A549 (cell line): Measurements from ENCODE around the gene RPL7A. TPM values are rescaled to one million over a fixed set of nuclear protein-coding genes. Genes with fewer than 3 reads are reported as not detected.
A peak's percentile ranks its signal among the peaks of the same experiment; 100 is the strongest.

Source experiments
- ATAC-seq, 2 experiments: fragments of 200-7000 bp in 1 of 2; fragments of >200 bp in 1 of 2; cut with Nextera tagmentation in 1 of 2; cut with Tn5 transposase in 1 of 2; 3 replicates each; pipeline versions ENCODE4 v1.8.0 to v1.9.1; 2018 to 2020; ENCODE audit warnings: mild to moderate bottlenecking in 1 of 2, moderate library complexity in 1 of 2
- CTCF ChIA-PET: fragments of 300-600 bp; sonication (Branson Sonifier 250); formaldehyde crosslinking; extraction: SDS; loops from one replicate; lab custom pipeline; 2021; ENCODE audit warnings: antibody characterized with exemption, inconsistent platforms; lab: Yijun Ruan, JAX
- POLR2A ChIA-PET: fragments of 350-600 bp; formaldehyde crosslinking; extraction: SDS; loops from one replicate; lab custom pipeline; 2021; ENCODE audit warnings: antibody characterized with exemption, inconsistent platforms; lab: Yijun Ruan, JAX
- DNase-seq, 2 experiments: peaks; one replicate each; pipeline versions ENCODE4 v3.0.0 to v3.0.0-alpha.2; 2011 to 2016; ENCODE audit warnings: low read depth in 1 of 2, low spot score in 1 of 2
- FAIRE-seq: peaks from 2 replicates; lab custom pipeline; 2011; peaks lifted over from hg19 to GRCh38; lab: Jason Lieb, UNC
- H3K27ac ChIP-seq, 2 experiments: fragments of >200 bp; sonication (Bioruptor Twin); formaldehyde crosslinking; 3 replicates each; pipeline ENCODE4 v1.5.1; 2016 to 2017
- H3K4me1 ChIP-seq: fragments of >200 bp; sonication (Bioruptor Twin); formaldehyde crosslinking; 3 replicates; pipeline ENCODE4 v1.6.1; 2016
- H3K4me2 ChIP-seq: fragments of >200 bp; sonication (Bioruptor Twin); formaldehyde crosslinking; 3 replicates; pipeline ENCODE4 v1.6.1; 2016
- H3K4me3 ChIP-seq: fragments of >200 bp; sonication (Bioruptor Twin); formaldehyde crosslinking; 3 replicates; pipeline ENCODE4 v1.5.1; 2016
- H3K9me3 ChIP-seq: fragments of >200 bp; sonication (Bioruptor Twin); formaldehyde crosslinking; 3 replicates; pipeline ENCODE4 v1.6.1; 2016
- ATOH8 ChIP-seq: fragments of 250-450 bp; sonication (Bioruptor Pico); IDR thresholded peaks from 2 replicates; pipeline ENCODE4 v1.5.0; 2020; ENCODE audit warnings: low read depth, mild to moderate bottlenecking, moderate library complexity
- BCL3 ChIP-seq: fragments of >200 bp; sonication (Bioruptor Twin); formaldehyde crosslinking; IDR thresholded peaks from 3 replicates; pipeline ENCODE4 v1.6.1; 2016
- CTCF ChIP-seq: fragments of >200 bp; sonication (Bioruptor Twin); formaldehyde crosslinking; IDR thresholded peaks from 3 replicates; pipeline ENCODE4 v1.5.1; 2016
- EHF ChIP-seq: fragments of 250-450 bp; sonication (Bioruptor Pico); IDR thresholded peaks from 2 replicates; pipeline ENCODE4 v1.5.0; 2020; ENCODE audit warnings: mild to moderate bottlenecking
- FOSB ChIP-seq: fragments of 250-450 bp; sonication (Bioruptor Pico); IDR thresholded peaks from 2 replicates; pipeline ENCODE4 v1.5.0; 2020; ENCODE audit warnings: mild to moderate bottlenecking, moderate library complexity
- GATA3 ChIP-seq: IDR thresholded peaks from 2 replicates; pipeline ENCODE4 v1.6.1; 2012; ENCODE audit warnings: borderline replicate concordance
- HOXA7 ChIP-seq: fragments of 250-450 bp; sonication (Bioruptor Pico); IDR thresholded peaks from 2 replicates; pipeline ENCODE4 v1.5.0; 2020; ENCODE audit warnings: mild to moderate bottlenecking, moderate library complexity
- JUN ChIP-seq, 2 experiments: fragments of >200 bp; sonication (Bioruptor Twin); formaldehyde crosslinking; IDR thresholded peaks; 2 replicates in 1 of 2; 3 replicates in 1 of 2; pipeline ENCODE4 v1.6.1; 2016 to 2017
- MAX ChIP-seq: IDR thresholded peaks from 2 replicates; pipeline ENCODE4 v1.6.1; 2012
- PBX3 ChIP-seq: IDR thresholded peaks from 2 replicates; pipeline ENCODE4 v1.6.1; 2012
- PHF8 ChIP-seq: fragments of 200-600 bp; sonication (generic); IDR thresholded peaks from 2 replicates; pipeline ENCODE4 v1.6.1; 2016; ENCODE audit warnings: low read depth, mild to moderate bottlenecking, antibody characterized with exemption, moderate library complexity, borderline replicate concordance
- RARB ChIP-seq: fragments of 250-450 bp; sonication (Bioruptor Pico); IDR thresholded peaks from 2 replicates; pipeline ENCODE4 v1.8.0; 2021; ENCODE audit warnings: mild to moderate bottlenecking, moderate library complexity
- SMC3 ChIP-seq: fragments of >200 bp; sonication (Bioruptor Twin); formaldehyde crosslinking; IDR thresholded peaks from 3 replicates; pipeline ENCODE4 v1.6.1; 2018; ENCODE audit warnings: inconsistent platforms
- TFCP2L1 ChIP-seq: fragments of 250-450 bp; sonication (Bioruptor Pico); IDR thresholded peaks from 2 replicates; pipeline ENCODE4 v1.5.0; 2021; ENCODE audit warnings: mild to moderate bottlenecking
- TP53 ChIP-seq: fragments of 250-450 bp; sonication (Bioruptor Pico); IDR thresholded peaks from 2 replicates; pipeline ENCODE4 v1.5.0; 2021; ENCODE audit warnings: mild to moderate bottlenecking, moderate library complexity
- USF2 ChIP-seq: fragments of 450-650 bp; IDR thresholded peaks from 2 replicates; pipeline ENCODE4 v1.6.1; 2014; ENCODE audit warnings: antibody characterized with exemption
- ZFP36 ChIP-seq: fragments of 450-650 bp; IDR thresholded peaks from 2 replicates; pipeline ENCODE4 v1.6.1; 2014; ENCODE audit warnings: borderline replicate concordance; ENCODE audit not compliant: partially characterized antibody
- ZNF302 ChIP-seq: fragments of 250-450 bp; sonication (Bioruptor Pico); IDR thresholded peaks from 2 replicates; pipeline ENCODE4 v1.9.0; 2021; ENCODE audit warnings: inconsistent platforms, mild to moderate bottlenecking, moderate library complexity
- WGBS: methylation state at CpG from one replicate; pipeline ENCODE4 v1.1.6; 2017; ENCODE audit errors: missing lambda C conversion rate; 5-methylcytosine and 5-hydroxymethylcytosine counted together
- polyA plus RNA-seq, 4 experiments: library from polyadenylated mRNA; depleted of rRNA in 3 of 4; stranded (reverse); fragments of >200 nt; fragmentation: RNase III in 1 of 4; extraction: RNeasy Plus Mini Kit Qiagen cat#74134 plus additional on column Dnase treatment in 1 of 4; gene quantifications; 2 replicates in 3 of 4; 3 replicates in 1 of 4; pipeline ENCODE4 v1.2.3, GENCODE V29; 2011 to 2017

Gene RPL7A
- polyA plus RNA-seq, 2 of the 4 experiments (the other 2 are of a cell fraction) = 2,218 to 2,608 TPM

- no peak for FAIRE-seq
- no peak for TF ChIP-seq ZFP36
- TF ChIP-seq RARB (CRISPR knock-in tag) = no peak
- no peak for TF ChIP-seq ATOH8 (CRISPR knock-in tag)
- TF ChIP-seq ZNF302 = no peak
- TF ChIP-seq PHF8 = no peak
- TF ChIP-seq GATA3 = no peak
- no peak for TF ChIP-seq SMC3
- TF ChIP-seq HOXA7 (CRISPR knock-in tag) = no peak
- TF ChIP-seq CTCF = no peak
- TF ChIP-seq, all 56 proteins: peak for 0
- no peak for DNase-seq
- ATAC-seq = no peak
- Histone ChIP-seq H3K27ac (peak overlapping the region in 1 of 2 experiments; percentile 99; a peak in 3 of 6 replicates), H3K4me1 (peaks cover 23% of the 10 kb centered on the region), H3K4me2 (peak overlapping the region; percentile 83), H3K4me3 (peak overlapping the region; percentile 100), H3K9me3 (no peaks in the 10 kb centered on the region)
- CTCF ChIA-PET = interaction anchor here (1.6 kb wide), 2 partner anchors 8 to 11 kb away, joined by 4 to 8 read pairs; no protein-coding TSS in a partner anchor
- 79% methylated on average over 15 of the region's 15 CpGs for WGBS
- POLR2A ChIA-PET = interaction anchor here (0.5 to 1.4 kb wide), 2 partner anchors 77 to 110 kb away, joined by 3 read pairs; partner anchors contain the start of gene CACFD1
These were observed 2.1 kb downstream of the RPL7A start for GRCh38 chr9:133349965-133350616.

GRCh38 chr9:133351526-133351907 is 3.5 kb downstream of the RPL7A start:
- no peak for DNase-seq
- Histone ChIP-seq H3K27ac (no peak overlapping the region), H3K4me3 (no peak overlapping the region), H3K4me1 (peaks cover 22% of the 10 kb centered on the region), H3K4me2 (no peak overlapping the region), H3K9me3 (no peaks in the 10 kb centered on the region)
- FAIRE-seq = no peak
- no peak for ATAC-seq
- POLR2A ChIA-PET = interaction anchor here (0.5 to 0.7 kb wide), 2 partner anchors 14 to 321 kb away, joined by 3 read pairs; no protein-coding TSS in a partner anchor
- 92% methylated on average over 3 of the region's 3 CpGs for WGBS
- CTCF ChIA-PET = interaction anchor here (0.7 to 1.7 kb wide), 9 partner anchors 9 to 166 kb away, joined by 3 to 8 read pairs (median 3); no protein-coding TSS in a partner anchor
- TF ChIP-seq USF2 (no peak), MAX (0 out of 2 replicates have a peak, but pooled peaks have one; percentile 2)

GRCh38 chr9:133351908-133352634 is 4.1 kb downstream of the RPL7A start:
- CTCF ChIA-PET = interaction anchor here (0.7 to 1.7 kb wide), 7 partner anchors 10 to 166 kb away, joined by 3 to 8 read pairs (median 3); no protein-coding TSS in a partner anchor
- FAIRE-seq (no peak), DNase-seq (peak; percentile 72 to 83), ATAC-seq (peak; percentile 19 to 42; a peak in 5 of 6 replicates)
- Histone ChIP-seq H3K9me3 (no peaks in the 10 kb centered on the region), H3K4me1 (peaks cover 19% of the 10 kb centered on the region; the same call in 2 of the 3 replicates), H3K4me3 (no peak overlapping the region), H3K27ac (no peak overlapping the region), H3K4me2 (no peak overlapping the region)
- 83% methylated on average over 14 of the region's 14 CpGs for WGBS
- TF ChIP-seq TP53 (CRISPR knock-in tag) = peak; percentile 14; the same call in 1 of the 2 replicates
- TF ChIP-seq GATA3 = 0 out of 2 replicates have a peak, but pooled peaks have one; percentile 18
- no peak for TF ChIP-seq FOSB (CRISPR knock-in tag)
- TF ChIP-seq EHF (CRISPR knock-in tag) = no peak
- peak; percentile 29; the same call in 1 of the 2 replicates for TF ChIP-seq MAX
- peak; percentile 13 to 40; a peak in 2 of 5 replicates for TF ChIP-seq JUN (IDR thresholded peaks at IDR 0.05)
- peak; percentile 56 for TF ChIP-seq CTCF
- peak; percentile 70; the same call in 1 of the 2 replicates for TF ChIP-seq PBX3
- 0 out of 3 replicates have a peak, but pooled peaks have one; percentile 30 for TF ChIP-seq BCL3
- peak; percentile 10; the same call in 1 of the 2 replicates for TF ChIP-seq TFCP2L1 (CRISPR knock-in tag)
- no peak for TF ChIP-seq HOXA7 (CRISPR knock-in tag)
- POLR2A ChIA-PET = interaction anchor here (0.7 kb wide), 1 partner anchor 14 kb away, joined by 3 read pairs; no protein-coding TSS in a partner anchor
